PC-3 (cell line): ENCODE results near the gene LINGO3.

Source experiments
- CTCF ChIP-seq: fragments of 300-600 bp; sonication (generic); conservative IDR thresholded peaks from 2 replicates; pipeline ENCODE4 v1.5.1; 2017; ENCODE audit warnings: antibody characterized with exemption, low read depth, mild to moderate bottlenecking, low read length
- EZH2 ChIP-seq: fragments of 300-600 bp; sonication (generic); IDR thresholded peaks from one replicate; pipeline ENCODE4 v1.6.1; 2017; ENCODE audit warnings: antibody characterized with exemption, mild to moderate bottlenecking, low read length; ENCODE audit not compliant: unreplicated experiment
- EZH2phosphoT487 ChIP-seq: fragments of 300-600 bp; sonication (generic); IDR thresholded peaks from 2 replicates; pipeline ENCODE4 v1.6.1; 2018; ENCODE audit warnings: mild to moderate bottlenecking, antibody characterized with exemption, low read length, borderline replicate concordance

DNA sequence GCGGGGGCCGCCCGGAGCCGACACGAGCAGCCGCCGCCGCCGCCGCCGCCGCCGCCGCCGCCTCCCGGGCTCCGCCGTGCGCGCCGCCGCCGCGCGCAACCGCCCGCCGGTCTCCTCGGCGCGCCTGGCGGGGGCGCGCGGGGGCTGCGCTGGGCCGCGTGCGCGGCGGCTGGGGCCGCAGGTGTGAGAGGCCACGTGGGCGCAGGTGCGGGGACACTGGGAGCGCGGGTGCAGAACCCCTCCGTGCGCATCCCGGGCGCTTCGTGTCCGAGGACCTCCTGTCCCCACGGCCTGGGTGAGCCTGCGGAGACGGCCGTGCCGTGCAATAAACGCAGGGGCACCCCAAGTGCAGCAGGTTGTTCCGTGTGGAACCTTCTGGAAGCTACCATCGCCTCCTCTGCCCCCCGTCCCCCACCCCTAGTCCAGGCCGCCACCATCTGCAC is at the start of gene LINGO3:
- TF ChIP-seq CTCF (no peak), EZH2 (no peak), EZH2phosphoT487 (no peak)
